SK-N-SH treated with all-trans-retinoic acid at 6 μM for 48 hours (cell line): ENCODE results near the gene PHF2.

Source experiments
- ATAC-seq: fragments of 200-7000 bp; cut with Tn5 transposase; 3 replicates; pipeline ENCODE4 v1.9.1; 2020; ENCODE audit warnings: mild to moderate bottlenecking, moderate library complexity
- BACH2 ChIP-seq: fragments of 250-450 bp; sonication (Bioruptor Pico); IDR thresholded peaks from 2 replicates; pipeline ENCODE4 v1.9.0; 2021; ENCODE audit warnings: mild to moderate bottlenecking, borderline replicate concordance
- CREB5 ChIP-seq: fragments of 250-450 bp; sonication (Bioruptor Pico); IDR thresholded peaks from 2 replicates; pipeline ENCODE4 v1.5.1; 2020; ENCODE audit warnings: low read depth, mild to moderate bottlenecking, moderate library complexity
- ESRRG ChIP-seq: fragments of 250-450 bp; sonication (Bioruptor Pico); IDR thresholded peaks from 2 replicates; pipeline ENCODE4 v1.6.1; 2021; ENCODE audit warnings: mild to moderate bottlenecking
- GLIS3 ChIP-seq: fragments of 250-450 bp; sonication (Bioruptor Pico); IDR thresholded peaks from 2 replicates; pipeline ENCODE4 v1.5.0; 2020; ENCODE audit warnings: mild to moderate bottlenecking, moderate library complexity
- ISL1 ChIP-seq: fragments of 250-450 bp; sonication (Bioruptor Pico); IDR thresholded peaks from 2 replicates; pipeline ENCODE4 v2.1.2; 2022; ENCODE audit warnings: mild to moderate bottlenecking, moderate library complexity
- OSR1 ChIP-seq: fragments of 250-450 bp; sonication (Bioruptor Pico); IDR thresholded peaks from 2 replicates; pipeline ENCODE4 v1.8.0; 2022; ENCODE audit warnings: moderate library complexity, mild to moderate bottlenecking, inconsistent platforms
- PPARA ChIP-seq: fragments of 250-450 bp; sonication (Bioruptor Pico); IDR thresholded peaks from 2 replicates; pipeline ENCODE4 v1.5.0; 2020; ENCODE audit warnings: mild to moderate bottlenecking, borderline replicate concordance
- RARB ChIP-seq: fragments of 250-450 bp; sonication (Bioruptor Pico); IDR thresholded peaks from 2 replicates; pipeline ENCODE4 v1.8.0; 2021; ENCODE audit warnings: mild to moderate bottlenecking, moderate library complexity
- SNAI2 ChIP-seq: fragments of 250-450 bp; sonication (Bioruptor Pico); IDR thresholded peaks from 2 replicates; pipeline ENCODE4 v1.5.0; 2020; ENCODE audit warnings: mild to moderate bottlenecking, moderate library complexity
- TCF4 ChIP-seq: fragments of 250-450 bp; sonication (Bioruptor Pico); IDR thresholded peaks from 2 replicates; pipeline ENCODE4 v1.8.0; 2021; ENCODE audit warnings: mild to moderate bottlenecking, moderate library complexity, borderline replicate concordance
- ZC3H10 ChIP-seq: fragments of 250-450 bp; sonication (Bioruptor Pico); IDR thresholded peaks from 2 replicates; pipeline ENCODE4 v1.5.1; 2021; ENCODE audit warnings: mild to moderate bottlenecking, moderate library complexity
- ZFP3 ChIP-seq: fragments of 250-450 bp; sonication (Bioruptor Pico); IDR thresholded peaks from 2 replicates; pipeline ENCODE4 v1.5.0; 2020; ENCODE audit warnings: mild to moderate bottlenecking, moderate library complexity
- ZFP30 ChIP-seq: fragments of 450-650 bp; formaldehyde crosslinking; IDR thresholded peaks from 2 replicates; pipeline ENCODE4 v1.5.0; 2022; ENCODE audit warnings: mild to moderate bottlenecking, moderate library complexity
- ZNF565 ChIP-seq: fragments of 450-650 bp; formaldehyde crosslinking; conservative IDR thresholded peaks from 2 replicates; pipeline ENCODE4 v1.5.0; 2020; ENCODE audit warnings: low read depth, mild to moderate bottlenecking, moderate library complexity
- ZNF70 ChIP-seq: fragments of 450-650 bp; formaldehyde crosslinking; IDR thresholded peaks from 2 replicates; pipeline ENCODE4 v1.5.0; 2020; ENCODE audit warnings: mild to moderate bottlenecking, moderate library complexity
- ZNF8 ChIP-seq: fragments of 450-650 bp; formaldehyde crosslinking; IDR thresholded peaks from 2 replicates; pipeline ENCODE4 v1.5.0; 2020; ENCODE audit warnings: mild to moderate bottlenecking, moderate library complexity
- TF ChIP-seq, protein P1 (sequence below): fragments of 250-450 bp; sonication (Bioruptor Pico); IDR thresholded peaks from 2 replicates; pipeline ENCODE4 v1.8.0; 2020; ENCODE audit warnings: mild to moderate bottlenecking, moderate library complexity, borderline replicate concordance
- TF ChIP-seq, protein P2 (sequence below): fragments of 250-450 bp; sonication (Bioruptor Pico); IDR thresholded peaks from 2 replicates; pipeline ENCODE4 v1.8.0; 2021; ENCODE audit warnings: low read depth, mild to moderate bottlenecking, moderate library complexity, borderline replicate concordance
- TF ChIP-seq, protein P3 (sequence below): fragments of 250-450 bp; sonication (Bioruptor Pico); IDR thresholded peaks from 2 replicates; pipeline ENCODE4 v1.5.0; 2020; ENCODE audit warnings: mild to moderate bottlenecking, moderate library complexity
- TF ChIP-seq, protein P4 (sequence below): fragments of 250-450 bp; sonication (Bioruptor Pico); IDR thresholded peaks from 2 replicates; pipeline ENCODE4 v1.5.1; 2021; ENCODE audit warnings: mild to moderate bottlenecking, moderate library complexity

The PHF2 gene

GRCh38 chr9:93708289-93708986 lies 132.1 kb downstream of the PHF2 start:
- no peak for TF ChIP-seq PPARA
- no peak for TF ChIP-seq ZNF70 (CRISPR knock-in tag)
- no peak for TF ChIP-seq GLIS3 (CRISPR knock-in tag)
- TF ChIP-seq, protein P1, sequence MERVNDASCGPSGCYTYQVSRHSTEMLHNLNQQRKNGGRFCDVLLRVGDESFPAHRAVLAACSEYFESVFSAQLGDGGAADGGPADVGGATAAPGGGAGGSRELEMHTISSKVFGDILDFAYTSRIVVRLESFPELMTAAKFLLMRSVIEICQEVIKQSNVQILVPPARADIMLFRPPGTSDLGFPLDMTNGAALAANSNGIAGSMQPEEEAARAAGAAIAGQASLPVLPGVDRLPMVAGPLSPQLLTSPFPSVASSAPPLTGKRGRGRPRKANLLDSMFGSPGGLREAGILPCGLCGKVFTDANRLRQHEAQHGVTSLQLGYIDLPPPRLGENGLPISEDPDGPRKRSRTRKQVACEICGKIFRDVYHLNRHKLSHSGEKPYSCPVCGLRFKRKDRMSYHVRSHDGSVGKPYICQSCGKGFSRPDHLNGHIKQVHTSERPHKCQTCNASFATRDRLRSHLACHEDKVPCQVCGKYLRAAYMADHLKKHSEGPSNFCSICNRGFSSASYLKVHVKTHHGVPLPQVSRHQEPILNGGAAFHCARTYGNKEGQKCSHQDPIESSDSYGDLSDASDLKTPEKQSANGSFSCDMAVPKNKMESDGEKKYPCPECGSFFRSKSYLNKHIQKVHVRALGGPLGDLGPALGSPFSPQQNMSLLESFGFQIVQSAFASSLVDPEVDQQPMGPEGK (CRISPR knock-in tag): no peak
- TF ChIP-seq, protein P2, sequence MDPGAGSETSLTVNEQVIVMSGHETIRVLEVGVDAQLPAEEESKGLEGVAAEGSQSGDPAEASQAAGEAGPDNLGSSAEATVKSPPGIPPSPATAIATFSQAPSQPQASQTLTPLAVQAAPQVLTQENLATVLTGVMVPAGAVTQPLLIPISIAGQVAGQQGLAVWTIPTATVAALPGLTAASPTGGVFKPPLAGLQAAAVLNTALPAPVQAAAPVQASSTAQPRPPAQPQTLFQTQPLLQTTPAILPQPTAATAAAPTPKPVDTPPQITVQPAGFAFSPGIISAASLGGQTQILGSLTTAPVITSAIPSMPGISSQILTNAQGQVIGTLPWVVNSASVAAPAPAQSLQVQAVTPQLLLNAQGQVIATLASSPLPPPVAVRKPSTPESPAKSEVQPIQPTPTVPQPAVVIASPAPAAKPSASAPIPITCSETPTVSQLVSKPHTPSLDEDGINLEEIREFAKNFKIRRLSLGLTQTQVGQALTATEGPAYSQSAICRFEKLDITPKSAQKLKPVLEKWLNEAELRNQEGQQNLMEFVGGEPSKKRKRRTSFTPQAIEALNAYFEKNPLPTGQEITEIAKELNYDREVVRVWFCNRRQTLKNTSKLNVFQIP (CRISPR knock-in tag): no peak
- TF ChIP-seq TCF4 (CRISPR knock-in tag): no peak
- TF ChIP-seq ZNF8 (CRISPR knock-in tag): no peak
- TF ChIP-seq SNAI2 (CRISPR knock-in tag): no peak
- no peak for TF ChIP-seq ZNF565 (CRISPR knock-in tag)
- TF ChIP-seq ZC3H10: no peak
- TF ChIP-seq CREB5 (CRISPR knock-in tag): no peak
- TF ChIP-seq, protein P3, sequence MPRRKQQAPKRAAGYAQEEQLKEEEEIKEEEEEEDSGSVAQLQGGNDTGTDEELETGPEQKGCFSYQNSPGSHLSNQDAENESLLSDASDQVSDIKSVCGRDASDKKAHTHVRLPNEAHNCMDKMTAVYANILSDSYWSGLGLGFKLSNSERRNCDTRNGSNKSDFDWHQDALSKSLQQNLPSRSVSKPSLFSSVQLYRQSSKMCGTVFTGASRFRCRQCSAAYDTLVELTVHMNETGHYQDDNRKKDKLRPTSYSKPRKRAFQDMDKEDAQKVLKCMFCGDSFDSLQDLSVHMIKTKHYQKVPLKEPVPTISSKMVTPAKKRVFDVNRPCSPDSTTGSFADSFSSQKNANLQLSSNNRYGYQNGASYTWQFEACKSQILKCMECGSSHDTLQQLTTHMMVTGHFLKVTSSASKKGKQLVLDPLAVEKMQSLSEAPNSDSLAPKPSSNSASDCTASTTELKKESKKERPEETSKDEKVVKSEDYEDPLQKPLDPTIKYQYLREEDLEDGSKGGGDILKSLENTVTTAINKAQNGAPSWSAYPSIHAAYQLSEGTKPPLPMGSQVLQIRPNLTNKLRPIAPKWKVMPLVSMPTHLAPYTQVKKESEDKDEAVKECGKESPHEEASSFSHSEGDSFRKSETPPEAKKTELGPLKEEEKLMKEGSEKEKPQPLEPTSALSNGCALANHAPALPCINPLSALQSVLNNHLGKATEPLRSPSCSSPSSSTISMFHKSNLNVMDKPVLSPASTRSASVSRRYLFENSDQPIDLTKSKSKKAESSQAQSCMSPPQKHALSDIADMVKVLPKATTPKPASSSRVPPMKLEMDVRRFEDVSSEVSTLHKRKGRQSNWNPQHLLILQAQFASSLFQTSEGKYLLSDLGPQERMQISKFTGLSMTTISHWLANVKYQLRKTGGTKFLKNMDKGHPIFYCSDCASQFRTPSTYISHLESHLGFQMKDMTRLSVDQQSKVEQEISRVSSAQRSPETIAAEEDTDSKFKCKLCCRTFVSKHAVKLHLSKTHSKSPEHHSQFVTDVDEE (CRISPR knock-in tag): no peak
- TF ChIP-seq ESRRG: no peak
- TF ChIP-seq BACH2 (CRISPR knock-in tag): no peak
- TF ChIP-seq, all 23 proteins: peak for 0
- ATAC-seq: no peak

- no peak for ATAC-seq
- TF ChIP-seq PPARA (no peak), CREB5 (CRISPR knock-in tag) (no peak), GLIS3 (CRISPR knock-in tag) (no peak), ZFP3 (CRISPR knock-in tag) (no peak), ZNF8 (CRISPR knock-in tag) (no peak), ZFP30 (CRISPR knock-in tag) (no peak), OSR1 (CRISPR knock-in tag) (no peak), RARB (CRISPR knock-in tag) (no peak), ZNF70 (CRISPR knock-in tag) (no peak), ESRRG (no peak), TCF4 (CRISPR knock-in tag) (no peak), ZC3H10 (no peak), ISL1 (no peak)
- TF ChIP-seq, protein P2 (CRISPR knock-in tag): no peak
- TF ChIP-seq, protein P4, sequence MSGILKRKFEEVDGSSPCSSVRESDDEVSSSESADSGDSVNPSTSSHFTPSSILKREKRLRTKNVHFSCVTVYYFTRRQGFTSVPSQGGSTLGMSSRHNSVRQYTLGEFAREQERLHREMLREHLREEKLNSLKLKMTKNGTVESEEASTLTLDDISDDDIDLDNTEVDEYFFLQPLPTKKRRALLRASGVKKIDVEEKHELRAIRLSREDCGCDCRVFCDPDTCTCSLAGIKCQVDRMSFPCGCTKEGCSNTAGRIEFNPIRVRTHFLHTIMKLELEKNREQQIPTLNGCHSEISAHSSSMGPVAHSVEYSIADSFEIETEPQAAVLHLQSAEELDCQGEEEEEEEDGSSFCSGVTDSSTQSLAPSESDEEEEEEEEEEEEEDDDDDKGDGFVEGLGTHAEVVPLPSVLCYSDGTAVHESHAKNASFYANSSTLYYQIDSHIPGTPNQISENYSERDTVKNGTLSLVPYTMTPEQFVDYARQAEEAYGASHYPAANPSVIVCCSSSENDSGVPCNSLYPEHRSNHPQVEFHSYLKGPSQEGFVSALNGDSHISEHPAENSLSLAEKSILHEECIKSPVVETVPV (CRISPR knock-in tag): no peak
- TF ChIP-seq, protein P3 (CRISPR knock-in tag): no peak
- TF ChIP-seq, protein P1 (CRISPR knock-in tag): no peak
Observed at GRCh38 chr9:93708987-93709302, 132.6 kb downstream of the PHF2 start.
